GF-D8 (cell line): ENCODE data around the gene IQSEC1.

Experiments used
- DNase-seq: peaks from one replicate; lab custom pipeline; 2025; lab: John Stamatoyannopoulos, UW

IQSEC1 gene

DNA sequence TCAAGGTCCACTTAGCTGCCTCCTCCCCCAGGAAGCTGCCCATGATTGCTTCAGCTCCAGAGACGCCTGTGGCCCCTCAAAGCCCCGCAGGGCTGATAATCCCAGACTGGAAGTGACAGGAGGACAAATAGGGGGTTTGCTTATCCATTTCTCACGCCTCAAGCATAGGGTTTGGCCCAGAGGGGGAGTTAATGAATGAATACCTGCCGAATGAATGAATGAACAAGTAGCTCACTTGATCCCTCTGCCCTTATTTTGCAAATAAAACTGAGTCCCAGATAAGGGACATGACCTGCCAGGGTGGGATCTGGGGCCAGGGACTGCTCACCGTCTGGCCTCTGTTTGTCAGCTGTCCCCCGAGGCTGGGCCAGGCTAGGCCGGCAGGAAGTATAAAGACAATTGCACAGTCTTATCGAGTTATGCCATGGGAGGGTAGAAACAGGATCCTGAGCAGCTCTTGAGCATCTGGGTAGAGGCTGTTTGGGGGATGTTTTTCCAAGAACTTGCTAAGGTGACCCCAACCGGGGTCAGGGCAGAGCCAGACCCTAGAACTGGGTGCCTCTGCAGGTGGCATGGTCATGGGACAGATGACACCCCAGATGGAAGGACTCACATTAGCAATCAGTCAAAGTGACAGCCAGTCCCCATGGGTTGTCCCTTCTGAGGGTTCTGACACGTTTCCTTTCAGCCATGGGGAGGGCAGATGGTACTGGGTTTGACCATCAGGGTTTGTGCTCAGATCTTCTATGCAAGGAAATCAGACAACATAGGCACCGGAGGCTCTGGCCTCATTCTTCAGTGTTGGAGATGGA, 45.0 kb downstream of the IQSEC1 start:
- DNase-seq, result no peak

DNA sequence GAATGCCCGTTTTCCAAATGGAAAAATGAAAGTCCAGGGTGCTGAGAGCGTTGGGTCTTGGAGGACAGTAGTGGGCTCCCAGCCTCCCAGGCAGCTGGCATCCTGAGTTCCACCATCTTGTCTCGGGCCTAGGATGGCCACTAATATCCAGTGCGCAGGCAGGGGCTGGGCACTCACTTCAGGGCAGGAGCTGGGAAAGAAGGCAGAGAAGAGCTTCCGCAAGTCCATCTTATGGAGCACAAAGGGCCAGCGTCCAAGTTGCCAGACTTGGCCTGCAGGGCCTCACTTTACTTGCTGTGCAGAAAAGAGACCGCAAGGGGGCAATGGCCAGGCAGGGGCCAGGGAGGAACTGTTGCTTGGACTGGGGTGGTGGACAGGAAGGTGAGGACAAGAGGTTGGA, 46.1 kb downstream of the IQSEC1 start:
- DNase-seq, result no peak

DNA sequence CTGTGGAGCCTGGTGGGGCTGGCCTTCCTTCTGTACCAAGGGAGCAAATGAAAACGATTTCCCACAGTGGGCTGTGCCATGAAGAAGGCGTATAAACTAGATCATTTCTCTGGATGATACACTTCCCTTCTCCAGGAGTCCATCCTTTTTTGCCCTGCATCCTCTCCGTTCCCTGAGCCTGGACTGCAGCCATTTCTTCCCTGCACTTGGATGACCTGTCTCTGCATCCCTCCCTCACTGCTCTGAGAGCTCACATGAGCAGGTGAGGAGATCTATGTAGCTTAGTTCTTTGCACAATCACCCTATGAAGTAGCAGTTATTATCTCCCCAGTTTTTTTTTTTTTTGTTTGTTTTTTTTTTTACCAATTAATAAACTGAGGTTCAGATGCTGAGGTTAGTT, 46.7 kb downstream of the IQSEC1 start:
- DNase-seq, result no peak

DNA sequence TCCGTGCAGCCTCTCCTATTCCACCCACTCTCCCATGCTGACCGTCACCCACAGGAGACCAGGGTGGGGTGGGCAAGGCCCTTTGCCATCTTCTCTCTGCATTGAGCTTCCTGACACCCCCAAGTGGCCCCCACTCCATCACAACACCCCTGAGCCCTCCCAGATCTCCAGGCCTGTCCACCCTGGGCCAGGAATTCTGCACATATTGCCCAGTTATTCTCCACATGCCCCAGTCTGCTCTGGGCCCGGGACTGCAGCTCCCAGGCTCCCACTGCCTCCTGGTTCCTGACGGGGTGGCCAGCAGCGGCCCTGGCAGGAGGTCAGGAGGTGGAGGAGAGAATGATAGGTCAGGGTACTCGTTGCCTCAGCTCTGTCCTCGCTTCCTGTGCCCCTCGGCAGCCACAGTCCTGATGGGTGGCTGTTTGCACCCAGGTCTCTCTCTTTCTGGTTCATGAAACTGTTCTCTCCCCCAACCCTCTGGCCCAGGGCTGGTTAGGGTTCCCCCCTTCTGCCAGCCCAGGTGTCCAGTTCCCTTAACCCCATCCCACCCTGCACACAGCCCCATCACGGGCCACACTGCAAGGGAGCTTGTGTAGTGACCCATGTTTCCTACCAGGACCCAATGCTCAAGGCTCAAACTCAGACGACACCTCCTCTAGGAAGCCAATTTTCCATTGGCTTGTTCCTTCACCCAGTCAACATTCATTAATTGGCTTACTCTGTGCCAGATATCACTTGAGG, 47.3 kb downstream of the IQSEC1 start:
- no peak for DNase-seq

DNA sequence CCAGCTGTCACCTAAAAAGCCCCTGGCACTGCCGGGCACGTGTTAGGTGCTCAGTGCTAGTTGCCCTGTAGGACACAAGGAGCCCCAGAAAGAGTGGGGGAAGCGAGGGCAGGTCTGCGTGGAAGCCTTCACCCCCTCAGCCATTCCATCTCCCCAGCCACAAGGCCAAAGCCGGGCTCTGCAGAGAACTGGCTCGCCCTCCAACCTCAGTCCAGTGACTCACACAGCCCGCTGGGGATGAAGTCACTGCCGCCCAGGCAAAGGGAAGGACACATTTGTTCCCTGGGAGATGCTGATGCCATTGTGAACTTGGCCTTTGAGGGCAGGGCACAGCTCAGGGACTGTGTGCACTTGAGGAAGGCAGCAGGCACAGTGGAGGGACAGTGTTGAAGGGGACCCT, 48.1 kb downstream of the IQSEC1 start:
- no peak for DNase-seq

DNA sequence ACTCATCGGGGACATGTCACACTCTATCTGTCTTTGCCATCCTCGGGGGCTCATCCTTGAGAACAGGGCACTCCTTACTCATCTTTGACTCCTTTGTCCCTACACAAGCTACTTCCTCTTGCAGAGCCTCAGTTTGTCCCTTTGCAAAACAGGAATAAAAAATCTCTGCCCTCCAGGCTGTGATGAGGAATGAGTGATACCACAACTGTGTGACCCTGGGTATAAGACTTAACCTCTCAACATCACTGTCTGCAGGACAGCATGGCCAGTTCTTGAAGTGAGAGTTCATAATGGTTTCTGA, 48.5 kb downstream of the IQSEC1 start:
- DNase-seq, result no peak

DNA sequence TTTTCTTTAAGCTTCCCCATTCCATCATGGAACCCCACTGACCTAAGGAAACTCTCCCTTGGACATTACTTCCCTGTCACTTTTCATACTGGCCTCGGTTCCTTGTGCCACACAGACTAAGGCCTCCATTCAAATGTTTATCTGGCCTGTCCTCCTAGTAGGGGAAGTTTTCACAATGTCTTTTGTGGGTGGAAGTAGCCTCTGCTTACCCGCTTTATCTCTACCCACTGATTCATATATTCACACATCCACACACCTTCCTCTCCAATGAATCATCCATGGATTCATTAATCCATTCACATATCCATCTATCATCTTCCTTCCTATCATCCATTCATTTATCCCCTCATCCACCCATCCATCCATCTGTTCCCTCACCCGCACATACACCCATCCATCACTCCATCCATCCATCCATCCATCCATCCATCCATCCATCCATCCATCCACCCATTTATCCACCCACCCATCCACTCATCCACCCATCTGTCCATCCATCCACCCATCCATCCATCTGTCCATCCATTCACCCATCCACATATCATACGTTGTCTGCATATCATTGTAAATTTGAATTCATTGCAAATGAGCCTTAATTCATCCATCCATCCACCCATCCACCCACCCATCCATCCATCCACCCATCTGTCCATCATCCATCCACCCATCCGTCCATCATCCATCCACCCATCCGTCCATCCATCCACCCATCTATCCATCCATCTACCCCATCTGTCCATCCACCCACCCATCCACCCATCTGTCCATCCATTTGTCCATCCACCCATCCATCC, 49.1 kb downstream of the IQSEC1 start:
- no peak for DNase-seq

DNA sequence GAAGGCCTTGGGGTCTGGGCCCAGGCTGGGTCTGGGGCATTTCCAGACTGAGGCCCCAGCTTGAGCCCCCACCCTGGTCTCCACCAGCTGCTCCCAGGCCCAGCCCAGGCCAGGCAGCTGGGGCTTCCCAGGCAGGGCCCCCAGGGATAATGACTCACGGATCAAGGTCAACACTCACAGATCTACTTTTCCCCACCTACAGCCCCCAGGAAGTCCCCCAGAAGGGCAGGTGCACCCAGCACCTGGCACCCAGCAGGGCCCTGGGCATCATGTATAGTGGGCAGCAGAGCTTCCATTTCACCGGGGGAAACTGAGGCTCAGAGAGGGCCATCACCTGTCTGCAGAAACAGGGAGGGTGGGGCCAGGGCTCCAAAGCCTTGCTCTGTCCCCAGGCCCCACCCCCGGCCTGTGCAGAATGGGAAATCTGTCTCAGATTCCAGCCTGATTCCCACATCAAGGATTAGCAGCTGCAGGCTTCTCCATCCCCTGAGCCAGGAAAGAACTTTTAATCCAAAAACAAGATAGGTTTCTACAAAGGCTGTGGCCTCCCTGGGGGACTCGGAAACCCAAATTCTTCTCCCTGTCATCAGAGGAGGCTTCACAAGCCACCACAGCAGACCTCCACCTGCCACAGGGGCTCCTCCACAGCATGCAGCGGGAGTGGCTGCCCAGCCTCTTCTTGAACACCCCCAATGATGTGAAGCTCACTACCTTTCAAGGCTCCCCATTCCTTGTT, 49.8 kb downstream of the IQSEC1 start:
- no peak for DNase-seq

DNA sequence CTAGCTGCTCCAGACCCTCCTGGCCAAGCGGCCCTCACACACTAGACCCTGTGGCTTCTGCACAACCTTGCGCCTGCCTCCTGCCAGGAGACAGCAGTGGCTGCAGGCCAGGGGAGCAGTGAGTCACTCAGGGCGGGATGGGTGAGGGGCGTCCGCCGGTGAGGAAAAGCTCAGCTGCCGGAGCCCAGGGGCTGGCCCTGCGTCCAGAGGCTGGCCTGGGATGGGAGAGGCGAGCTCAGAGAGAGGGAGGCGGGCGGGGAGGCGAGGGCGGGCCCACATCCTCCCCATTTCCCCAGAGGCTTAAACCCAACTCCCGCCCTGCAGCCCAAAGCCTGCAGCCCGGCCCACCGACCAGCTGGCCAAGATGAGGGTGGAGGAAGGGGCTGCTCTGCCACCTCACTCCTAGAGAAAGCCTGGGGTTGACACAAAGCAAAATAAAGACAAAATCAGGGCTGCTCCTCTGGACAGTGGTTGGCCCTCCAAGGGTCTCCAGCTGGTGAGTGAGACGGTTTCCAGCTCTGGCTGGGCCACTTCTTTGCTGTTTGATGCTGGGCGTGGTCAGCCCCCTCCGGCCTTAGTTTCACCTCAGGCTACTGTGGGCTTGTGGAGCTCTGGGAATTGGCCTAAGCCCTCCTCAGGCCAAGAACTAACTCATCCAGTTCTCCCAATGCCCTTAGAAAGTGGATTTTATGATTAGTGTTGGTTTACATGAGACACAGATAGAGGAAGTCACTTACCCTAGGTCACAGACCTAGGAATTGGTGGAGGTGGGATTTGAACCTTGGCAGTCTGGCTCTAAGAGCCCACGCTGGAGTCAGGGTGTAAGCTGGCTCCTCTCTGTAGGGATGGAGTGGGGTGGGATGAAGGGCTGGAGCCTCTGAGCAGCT, 50.6 kb downstream of the IQSEC1 start:
- DNase-seq, result no peak

DNA sequence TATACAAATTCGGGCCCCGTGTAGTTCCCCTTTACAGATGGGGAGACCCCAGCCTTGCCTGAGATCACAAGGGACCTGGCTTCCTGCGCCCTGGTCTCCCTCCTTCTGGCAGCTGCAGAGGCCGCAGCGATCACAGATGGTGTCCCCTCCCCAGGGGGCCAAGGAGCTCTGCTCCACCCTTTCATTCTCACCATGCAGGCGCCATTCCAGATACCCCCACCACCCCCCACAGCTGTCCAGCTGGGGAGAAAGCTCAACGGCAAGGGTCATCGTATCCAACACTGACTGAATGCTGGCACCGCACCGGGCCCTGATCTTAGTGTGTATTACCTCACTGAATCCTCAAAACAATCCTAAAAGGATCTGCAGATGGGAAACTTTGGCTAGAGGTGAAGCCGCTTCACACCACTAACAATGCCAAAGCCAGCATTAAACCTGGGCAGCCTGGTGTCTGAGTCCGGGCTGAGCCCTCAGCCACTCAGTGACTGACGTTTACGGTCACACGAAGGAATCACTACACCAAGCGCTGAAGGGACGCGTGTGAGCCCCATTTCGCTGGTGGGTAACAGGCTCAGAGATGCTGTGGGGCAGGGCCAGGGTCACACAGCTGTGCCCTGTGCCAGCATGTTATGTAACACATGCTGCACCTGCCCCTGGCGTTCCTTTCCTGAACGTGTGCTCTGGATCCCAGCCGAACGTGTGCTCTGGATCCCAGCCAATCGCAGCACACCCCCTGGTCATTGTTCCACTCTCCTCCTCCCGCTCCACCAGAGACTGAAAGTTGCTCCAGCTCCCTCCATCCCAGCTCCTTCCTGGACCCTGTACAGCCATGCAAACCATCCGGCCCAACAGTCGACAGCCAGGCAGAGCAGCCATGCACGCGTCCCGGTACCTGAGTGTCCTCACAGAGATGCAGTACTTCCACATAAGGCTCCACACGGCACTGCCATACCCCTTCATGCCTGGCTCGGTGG, 51.8 kb downstream of the IQSEC1 start:
- no peak for DNase-seq

DNA sequence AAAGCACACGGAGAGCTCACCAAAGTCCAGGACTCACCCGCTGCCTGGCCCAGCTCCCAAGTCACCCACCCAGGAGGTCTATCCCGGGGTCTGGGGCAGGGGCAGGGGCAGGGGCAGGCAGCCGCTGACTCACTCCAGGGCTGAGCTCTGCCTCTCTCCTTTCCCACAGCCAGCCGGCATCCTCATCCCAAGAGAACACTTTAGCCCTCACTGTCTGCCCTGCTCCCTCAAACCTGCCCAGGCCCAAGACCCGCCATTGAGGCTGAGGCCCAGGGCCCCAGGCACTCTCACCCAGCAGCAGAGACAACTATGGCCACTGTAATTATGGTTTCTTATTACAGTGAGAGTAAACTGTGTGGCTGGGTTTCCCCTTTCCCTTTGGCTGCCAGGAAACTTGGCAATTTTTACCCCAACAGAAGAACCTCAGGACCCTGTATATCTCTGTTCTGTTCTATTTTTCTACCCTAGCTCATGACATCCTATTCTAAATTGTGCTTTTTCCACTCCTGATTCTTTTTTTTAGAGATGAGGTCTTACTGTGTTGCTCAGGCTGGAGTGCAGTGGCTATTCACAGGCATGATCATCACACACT, 53.0 kb downstream of the IQSEC1 start:
- no peak for DNase-seq

DNA sequence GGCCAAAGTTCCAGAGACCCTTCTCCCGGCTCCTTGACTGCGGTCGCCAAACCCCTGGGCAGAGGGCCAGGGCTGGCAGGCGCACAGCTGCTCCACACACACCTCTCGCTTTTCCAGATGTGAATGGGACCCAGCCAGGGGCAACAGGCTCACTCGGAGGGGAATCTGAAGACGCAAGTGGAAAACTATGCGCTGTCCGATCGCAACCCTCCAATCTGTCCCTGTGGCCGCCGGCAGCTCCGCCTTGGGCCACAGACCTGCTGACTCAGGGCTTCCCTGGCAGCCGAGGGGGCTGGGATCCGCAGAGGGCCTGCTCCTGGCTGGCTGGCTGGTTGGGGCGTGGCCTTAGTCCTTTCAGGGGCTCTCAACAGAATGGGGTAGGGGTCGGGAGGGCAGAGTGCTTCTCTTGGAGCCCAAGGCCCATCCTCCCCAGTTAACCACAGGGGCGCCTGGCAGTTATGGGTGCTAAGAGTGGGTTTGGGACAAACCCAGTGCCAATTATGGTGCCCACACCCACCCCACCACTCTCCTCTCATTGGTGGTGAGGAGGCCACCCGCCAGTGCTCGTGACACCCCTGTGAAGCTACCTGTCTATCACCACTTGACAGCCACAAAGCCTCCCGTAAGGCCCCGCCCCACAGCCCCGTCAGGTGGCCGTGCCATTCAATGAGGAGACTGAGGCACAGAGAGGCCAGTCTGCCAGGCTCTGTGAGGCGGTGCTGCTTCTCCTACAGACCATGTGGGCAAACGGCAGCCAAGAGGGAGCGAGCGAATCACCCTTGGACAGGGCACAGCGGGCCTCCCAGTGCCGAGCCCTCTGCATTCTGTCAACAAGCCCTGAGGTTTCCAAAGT, 53.8 kb downstream of the IQSEC1 start:
- no peak for DNase-seq

DNA sequence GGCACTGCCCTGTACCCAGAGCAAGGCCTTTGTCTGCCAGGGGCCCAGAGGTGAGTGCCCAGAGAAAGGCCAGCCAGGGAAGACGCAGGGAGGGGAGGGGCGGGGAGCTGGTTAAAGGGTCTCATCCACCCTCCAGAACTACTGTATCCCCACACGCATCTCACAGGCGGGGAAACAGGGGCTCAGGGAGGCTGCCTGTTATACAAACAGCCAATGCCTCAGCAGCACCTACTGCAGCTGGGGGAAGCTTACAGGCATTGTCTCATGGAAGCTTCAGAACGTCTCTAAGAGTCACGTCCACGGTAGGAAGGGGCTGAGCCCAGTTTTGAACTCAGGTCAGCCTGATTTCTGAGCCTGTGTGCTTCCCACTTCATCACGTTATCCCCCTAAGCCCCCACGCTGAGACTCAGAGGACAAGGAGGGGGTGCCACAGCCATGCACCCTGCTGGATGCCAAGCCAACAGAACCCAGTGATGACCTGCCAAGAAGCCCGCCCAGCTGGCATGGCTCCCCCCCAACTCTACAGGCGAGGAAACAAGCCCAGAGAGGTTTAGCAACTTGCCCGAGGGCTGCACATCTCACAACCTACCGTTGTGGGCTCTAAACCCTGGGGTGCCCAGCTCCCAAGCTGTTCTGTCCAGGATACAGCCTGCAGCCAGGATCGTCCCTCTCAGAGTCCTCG, 54.5 kb downstream of the IQSEC1 start:
- no peak for DNase-seq

DNA sequence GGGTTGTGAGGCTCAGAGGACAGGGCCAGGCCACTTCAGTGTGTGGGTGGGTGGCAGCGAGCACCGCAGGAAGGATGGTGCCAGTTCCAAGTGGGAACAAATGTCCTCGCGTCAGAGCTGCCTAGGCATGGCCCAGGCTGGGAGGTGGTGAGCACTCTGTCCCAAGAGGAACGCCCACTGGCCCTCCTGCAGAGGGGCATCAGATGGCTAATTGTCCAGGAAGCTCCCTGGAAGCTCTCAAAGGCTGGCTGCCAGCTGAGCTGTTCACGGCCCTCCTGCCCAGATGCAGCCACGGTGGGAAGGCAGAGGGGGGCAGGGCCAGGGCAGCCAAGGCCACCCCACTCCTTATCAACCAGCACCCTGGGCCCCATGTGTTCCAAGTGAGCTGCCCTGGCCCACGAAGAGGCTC, 55.2 kb downstream of the IQSEC1 start:
- no peak for DNase-seq

DNA sequence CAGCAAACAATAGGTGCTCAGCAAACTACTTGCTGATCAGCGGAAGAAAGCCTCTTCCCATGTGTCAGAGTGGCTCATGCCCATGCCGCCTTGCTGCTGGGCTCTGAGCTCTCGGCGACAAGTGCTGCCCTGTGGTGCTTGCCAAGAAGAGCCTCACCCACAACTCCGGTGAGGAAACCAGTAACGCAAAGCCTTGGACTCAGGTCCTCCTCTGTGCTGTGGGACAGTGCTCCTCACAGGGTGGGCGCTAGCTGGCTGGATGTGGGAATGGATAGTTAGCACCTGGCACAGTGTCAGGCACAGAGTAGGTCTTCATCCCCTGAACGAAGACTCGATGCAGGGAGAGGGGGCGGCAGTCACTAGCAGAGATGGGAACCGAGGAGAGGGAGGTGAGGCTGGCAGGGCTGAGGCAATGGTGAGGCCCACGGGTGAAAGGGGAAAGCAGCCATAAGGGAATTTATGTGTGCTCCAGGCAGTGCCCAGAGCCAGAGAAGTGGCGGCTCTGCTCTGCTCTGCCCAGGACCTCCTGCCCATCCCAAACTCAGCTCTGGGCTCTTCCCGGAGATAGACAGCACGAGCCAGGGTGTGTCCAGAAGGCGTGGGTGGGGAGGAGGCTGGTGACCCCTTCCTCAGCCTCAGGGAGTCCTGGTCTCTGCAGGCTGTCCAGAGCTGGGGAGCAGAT, 55.7 kb downstream of the IQSEC1 start:
- no peak for DNase-seq

DNA sequence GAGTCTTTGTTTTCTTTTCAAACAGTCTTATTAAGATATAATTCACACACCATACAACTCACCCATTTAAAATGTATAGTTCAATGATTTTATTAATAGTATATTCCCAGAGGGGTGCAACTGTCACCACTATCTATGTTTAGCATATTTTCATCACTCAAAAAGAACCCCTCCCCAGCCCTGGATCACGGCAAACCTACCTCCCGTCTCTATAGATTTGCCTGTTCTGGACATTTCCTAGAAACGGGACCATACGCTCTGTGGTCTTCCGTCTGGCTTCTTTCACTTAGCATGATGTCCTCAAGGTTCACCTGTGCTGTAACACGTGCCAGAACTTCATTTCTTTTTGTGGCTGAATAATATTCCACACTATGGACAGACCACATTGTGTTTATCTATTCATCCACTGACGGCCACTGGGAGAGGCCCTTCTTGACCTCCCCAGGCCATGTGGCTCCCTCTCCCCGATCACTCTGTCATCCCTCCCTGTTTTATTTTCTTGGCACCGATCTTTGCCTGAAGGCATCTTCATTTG, 56.4 kb downstream of the IQSEC1 start:
- DNase-seq, result no peak

DNA sequence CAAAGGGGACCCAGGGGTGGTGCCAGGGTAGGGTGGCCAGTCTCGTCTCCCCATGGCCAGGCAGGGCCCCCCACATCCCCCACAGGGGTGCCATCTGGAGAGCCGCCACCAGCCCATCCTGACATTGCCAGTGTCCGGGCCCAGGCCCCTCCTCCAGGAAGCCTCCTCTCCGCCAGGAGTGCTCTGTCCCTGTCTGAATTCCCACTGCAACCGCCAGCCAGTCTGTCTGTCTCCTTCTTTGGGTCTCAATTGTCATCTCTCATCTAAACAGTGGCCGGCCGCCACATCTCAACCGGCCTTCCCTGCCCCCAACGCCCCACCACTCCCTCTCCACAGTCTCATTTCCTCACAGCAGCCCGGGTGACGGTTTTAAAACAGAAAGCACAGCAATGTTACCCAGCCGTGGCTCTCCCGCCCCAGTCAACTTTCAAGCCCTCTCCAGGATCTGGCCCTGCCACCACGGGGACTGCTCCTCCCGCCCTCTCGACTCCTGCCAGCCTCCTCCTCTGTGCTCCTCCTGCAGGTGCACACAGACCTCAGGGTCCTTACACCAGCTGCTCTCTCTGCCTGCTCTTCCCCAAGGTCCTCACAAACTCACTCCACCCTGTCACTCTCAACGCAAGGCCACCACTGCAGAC, 57.0 kb downstream of the IQSEC1 start:
- no peak for DNase-seq
